ENCODE data around the gene MRPL34. TPM values are rescaled to one million over a fixed set of nuclear protein-coding genes. Genes with fewer than 3 reads are reported as not detected.
"Not testable (repeated sequence)": the region's sequence is repeated elsewhere in the genome, so short reads cannot be mapped to it uniquely, and the experiment has no call there.

The MRPL34 gene
- polyA plus RNA-seq, 3 donors = 45.9 to 65.6 (median 57.3) TPM

GRCh38 chr19:17279436-17279835 is 26.2 kb upstream of the MRPL34 start:
- DNase-seq (ENCODE audit: extremely low read depth in 1 of 11, low read depth in 9 of 11, low spot score in 4 of 11) = no peak

GRCh38 chr19:17281391-17282304 is 24.0 kb upstream of the MRPL34 start, which contains the start of gene ANKLE1:
Gene ANKLE1, plus strand, starts transcription at chr19:17281901. Its CDS starts 20 bp downstream, at chr19:17281921.
- DNase-seq (ENCODE audit: extremely low read depth in 1 of 11, low read depth in 9 of 11, low spot score in 4 of 11) = no peak

GRCh38 chr19:17282488-17283125 is 23.1 kb upstream of the MRPL34 start:
- peak in 7 of 11 donors; percentile 66 to 75 (median 75) for DNase-seq (ENCODE audit: extremely low read depth in 1 of 11, low read depth in 9 of 11, low spot score in 4 of 11)

- no peak for DNase-seq (ENCODE audit: extremely low read depth in 1 of 11, low read depth in 9 of 11, low spot score in 4 of 11)
These were observed 22.1 kb upstream of the MRPL34 start for GRCh38 chr19:17283504-17283996.

DNA sequence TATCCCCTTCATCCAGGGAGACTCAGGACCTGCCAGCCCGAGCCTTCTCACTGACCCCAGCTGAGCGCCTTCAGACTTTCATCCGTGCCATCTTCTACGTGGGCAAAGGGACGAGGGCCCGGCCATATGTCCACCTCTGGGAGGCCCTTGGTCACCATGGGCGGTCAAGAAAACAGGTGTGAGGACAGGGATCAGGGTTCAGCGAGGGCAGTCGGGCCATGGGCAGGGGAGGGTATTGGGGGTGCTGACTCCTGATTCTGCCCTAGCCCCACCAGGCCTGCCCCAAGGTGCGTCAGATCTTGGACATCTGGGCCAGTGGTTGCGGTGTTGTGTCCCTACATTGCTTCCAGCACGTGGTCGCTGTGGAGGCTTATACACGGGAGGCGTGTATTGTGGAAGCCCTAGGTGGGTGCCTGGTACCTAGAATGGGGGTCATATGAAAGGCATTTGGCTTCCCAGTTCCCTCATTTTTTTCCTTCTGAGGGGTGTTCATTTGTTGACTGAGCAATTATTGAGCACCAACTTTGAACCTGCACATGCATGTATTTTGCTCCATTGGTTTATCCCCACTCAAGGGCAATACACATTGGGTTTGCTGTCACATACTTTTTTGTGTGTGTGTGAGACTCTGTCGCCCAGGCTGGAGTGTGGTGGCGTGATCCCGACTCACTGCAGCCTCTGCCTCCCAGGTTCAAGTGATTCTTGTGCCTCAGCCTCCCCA is 20.1 kb upstream of the MRPL34 start:
- DNase-seq (ENCODE audit: extremely low read depth in 1 of 11, low read depth in 9 of 11, low spot score in 4 of 11) = no peak

GRCh38 chr19:17286263-17286662 is 19.4 kb upstream of the MRPL34 start:
- DNase-seq (ENCODE audit: extremely low read depth in 1 of 11, low read depth in 9 of 11, low spot score in 4 of 11) = no peak

DNA sequence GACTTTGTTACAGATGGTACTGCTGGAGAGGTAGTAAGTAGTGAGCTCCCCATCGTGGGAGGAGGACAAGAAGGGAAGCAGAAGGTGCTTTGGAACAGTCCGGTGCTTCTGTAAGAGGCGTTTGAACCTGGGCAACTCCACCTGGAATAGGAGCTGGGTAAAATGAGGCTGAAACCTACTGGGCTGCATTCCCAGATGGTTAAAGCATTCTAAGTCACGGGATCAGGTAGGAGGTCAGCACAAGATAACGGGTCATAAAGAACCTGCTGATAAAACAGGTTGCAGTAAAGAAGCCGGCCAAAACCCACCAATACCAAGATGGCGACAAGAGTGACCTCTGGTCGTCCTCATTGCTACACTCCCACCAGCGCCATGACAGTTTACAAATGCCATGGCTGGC is 18.9 kb upstream of the MRPL34 start:
- DNase-seq (ENCODE audit: extremely low read depth in 1 of 11, low read depth in 9 of 11, low spot score in 4 of 11) = no peak

GRCh38 chr19:17289489-17289888 is 16.2 kb upstream of the MRPL34 start:
- peak in 5 of 11 donors; percentile 51 to 74 (median 60) for DNase-seq (ENCODE audit: extremely low read depth in 1 of 11, low read depth in 9 of 11, low spot score in 4 of 11)

DNA sequence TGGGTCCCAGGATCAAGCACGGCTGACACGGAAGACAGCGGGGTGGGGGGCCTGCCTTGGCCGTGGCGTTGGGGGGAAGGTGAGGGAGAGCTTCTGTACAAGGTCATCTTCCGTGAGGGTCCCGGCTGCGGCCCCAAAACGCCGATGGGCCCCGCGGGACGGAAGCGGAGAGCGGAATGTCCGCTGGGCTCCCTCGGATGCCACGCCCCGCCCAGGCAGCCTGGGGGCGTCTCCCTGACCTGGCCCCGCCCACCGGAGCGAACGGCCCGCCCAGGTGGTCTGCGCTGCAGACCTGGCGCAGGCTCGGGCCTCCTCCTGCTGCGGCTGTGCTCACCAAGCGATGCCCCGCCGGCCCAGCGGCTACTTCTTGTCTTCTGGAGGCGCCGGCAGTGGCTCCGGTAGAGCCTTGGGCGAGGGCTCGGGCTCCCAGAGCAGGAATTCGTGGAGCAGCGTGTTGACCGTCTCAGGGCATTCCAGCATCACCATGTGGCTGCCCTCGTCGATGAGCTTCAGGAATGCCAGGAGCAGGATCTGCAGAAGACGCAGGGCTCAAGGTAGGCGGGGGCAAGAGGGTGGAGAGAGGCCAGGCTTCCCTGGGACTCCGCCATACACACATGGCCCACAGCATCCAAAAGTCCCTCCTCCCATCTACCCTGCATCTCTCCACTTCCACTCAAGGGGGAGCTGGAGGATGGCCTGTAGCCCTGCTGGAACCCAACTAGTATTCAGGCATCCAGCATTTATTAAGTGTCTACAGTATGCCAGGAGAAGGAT is 13.2 kb upstream of the MRPL34 start:
- peak in 8 of 11 donors; percentile 46 to 75 (median 72) for DNase-seq (ENCODE audit: extremely low read depth in 1 of 11, low read depth in 9 of 11, low spot score in 4 of 11)

GRCh38 chr19:17293605-17294004 is 12.1 kb upstream of the MRPL34 start:
- no peak for DNase-seq (ENCODE audit: extremely low read depth in 1 of 11, low read depth in 9 of 11, low spot score in 4 of 11)

- no peak for DNase-seq (ENCODE audit: extremely low read depth in 1 of 11, low read depth in 9 of 11, low spot score in 4 of 11)
These were observed 11.4 kb upstream of the MRPL34 start for GRCh38 chr19:17294051-17294891.

DNA sequence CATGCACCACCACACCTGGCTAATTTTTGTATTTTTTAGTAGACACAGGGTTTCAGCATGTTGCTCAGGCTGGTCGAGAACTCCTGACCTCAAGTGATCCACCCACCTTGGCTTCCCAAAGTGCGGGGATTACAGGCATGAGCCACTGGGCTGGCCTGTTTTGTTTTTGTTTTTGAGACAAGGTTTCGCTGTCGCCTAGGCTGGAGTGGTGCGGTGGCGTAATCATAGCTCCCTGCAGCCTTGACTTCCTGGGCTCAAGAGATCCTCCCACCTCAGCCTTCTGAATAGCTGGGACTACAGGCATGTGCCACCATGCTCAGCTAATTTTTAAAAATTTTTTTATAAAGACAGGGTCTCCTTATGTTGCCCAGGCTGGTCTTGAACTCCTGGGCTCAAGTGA is 10.1 kb upstream of the MRPL34 start:
- not testable (repeated sequence) for DNase-seq (ENCODE audit: extremely low read depth in 1 of 11, low read depth in 9 of 11, low spot score in 4 of 11)

- no peak for DNase-seq (ENCODE audit: extremely low read depth in 1 of 11, low read depth in 9 of 11, low spot score in 4 of 11)
These were observed 9.4 kb upstream of the MRPL34 start for GRCh38 chr19:17296273-17296672.

- no peak for DNase-seq (ENCODE audit: extremely low read depth in 1 of 11, low read depth in 9 of 11, low spot score in 4 of 11)
These were observed 8.7 kb upstream of the MRPL34 start for GRCh38 chr19:17296976-17297375.

DNA sequence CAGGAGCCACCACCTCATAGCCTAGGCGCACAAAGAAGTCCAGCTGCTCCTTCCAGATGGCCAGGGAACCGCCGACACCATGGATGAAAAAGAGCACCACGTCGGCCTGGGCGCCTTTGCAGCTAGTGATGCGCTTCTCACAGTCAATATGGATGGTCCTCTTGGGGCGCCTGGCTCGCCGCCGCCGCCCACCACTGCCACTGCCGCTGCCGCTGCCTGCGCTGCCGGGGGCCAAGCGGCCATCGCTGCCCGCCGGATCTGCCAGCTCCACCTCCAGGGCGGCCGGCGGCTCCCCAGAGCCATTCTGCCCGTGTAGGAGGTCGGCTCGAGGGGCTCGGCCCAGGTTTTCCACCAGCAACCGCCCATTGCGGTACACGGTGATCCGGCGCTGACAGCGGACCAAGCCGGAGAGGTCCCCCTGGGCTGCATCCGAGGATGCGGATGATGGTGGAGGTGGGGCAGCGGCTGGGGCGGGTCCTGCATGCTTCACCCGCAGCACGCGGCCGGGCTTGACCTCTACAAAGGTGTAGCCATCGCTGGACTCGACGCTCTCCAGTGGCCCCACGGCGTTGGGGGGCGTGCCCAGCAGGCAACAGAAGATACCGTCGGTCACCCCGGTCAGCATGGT is 4.6 kb upstream of the MRPL34 start:
- DNase-seq (ENCODE audit: extremely low read depth in 1 of 11, low read depth in 9 of 11, low spot score in 4 of 11) = no peak

GRCh38 chr19:17302391-17303166 is 3.1 kb upstream of the MRPL34 start:
- no peak for DNase-seq (ENCODE audit: extremely low read depth in 1 of 11, low read depth in 9 of 11, low spot score in 4 of 11)

Measured in renal cortex interstitium (tissue), 11 donors.